8988T (cell line): ENCODE results near the gene CBR3.
"Not testable (repeated sequence)": the region's sequence is repeated elsewhere in the genome, so short reads cannot be mapped to it uniquely, and the experiment has no call there.

Source experiments
- DNase-seq: peaks from one replicate; pipeline ENCODE4 v3.0.0; 2011

The CBR3 gene

GRCh38 chr21:36120304-36120888 lies 14.5 kb upstream of the CBR3 start:
- DNase-seq, result no peak

DNA sequence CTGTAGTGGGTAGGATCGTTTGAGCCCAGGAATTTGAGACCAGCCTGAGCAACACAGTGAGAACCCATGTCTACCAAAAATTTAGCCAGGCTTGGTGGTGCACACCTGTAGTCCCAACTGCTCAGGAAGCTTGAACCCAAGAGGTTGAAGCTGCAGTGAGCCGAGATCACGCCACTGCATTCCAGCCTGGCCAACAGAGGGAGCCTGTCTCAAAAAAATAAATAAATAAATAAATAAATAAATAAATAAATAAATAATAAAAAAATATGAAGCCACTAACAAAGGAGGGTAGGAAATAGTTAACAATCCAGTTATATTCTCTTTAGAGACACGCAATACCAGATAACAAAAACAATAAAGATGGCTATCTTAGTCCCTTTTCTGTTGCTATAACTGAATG lies 11.9 kb upstream of the CBR3 start:
- no peak for DNase-seq

GRCh38 chr21:36124395-36124794 lies 10.5 kb upstream of the CBR3 start:
- DNase-seq, result no peak

GRCh38 chr21:36125512-36126207 lies 9.2 kb upstream of the CBR3 start:
- no peak for DNase-seq

DNA sequence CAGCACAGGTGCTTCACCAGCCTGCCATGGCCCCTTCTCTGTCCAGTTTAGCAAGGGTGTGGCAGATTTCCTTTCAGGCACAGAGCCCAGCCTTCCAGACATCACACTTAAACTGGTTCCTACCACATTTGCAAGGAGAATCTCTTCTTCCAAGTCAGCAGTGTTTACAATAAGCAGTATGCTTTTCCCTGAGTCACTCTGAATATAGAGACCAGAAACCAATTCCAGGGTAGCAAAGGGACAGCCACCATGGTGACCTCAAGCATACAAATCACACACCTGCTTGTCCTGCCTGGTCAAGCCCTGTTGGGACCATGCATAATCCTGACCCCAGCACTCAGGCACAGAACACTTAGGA lies 8.7 kb upstream of the CBR3 start:
- no peak for DNase-seq

DNA sequence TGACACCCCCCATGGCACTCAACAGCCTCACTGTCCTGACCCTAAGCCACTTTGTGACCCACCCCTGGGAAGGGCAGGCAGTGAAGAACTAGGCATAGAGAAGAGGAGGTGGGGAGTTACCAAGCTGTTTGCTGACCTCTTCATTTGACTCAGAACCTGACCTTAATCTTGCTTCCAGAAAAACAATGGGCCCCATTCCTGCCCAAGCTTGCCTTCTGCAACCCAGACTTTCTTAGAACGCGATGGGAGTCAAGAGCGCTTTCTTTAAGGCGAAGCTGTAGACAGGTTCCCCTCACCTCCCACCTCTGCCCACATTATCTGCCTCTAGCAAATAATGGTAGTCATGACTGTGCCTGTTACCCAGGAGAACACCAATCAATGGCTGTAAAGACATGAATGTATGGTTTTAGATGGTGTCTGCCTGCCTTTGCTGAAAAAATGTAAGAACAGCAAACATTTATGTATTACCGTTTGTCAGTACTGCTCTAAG lies 8.2 kb upstream of the CBR3 start:
- DNase-seq, result no peak

DNA sequence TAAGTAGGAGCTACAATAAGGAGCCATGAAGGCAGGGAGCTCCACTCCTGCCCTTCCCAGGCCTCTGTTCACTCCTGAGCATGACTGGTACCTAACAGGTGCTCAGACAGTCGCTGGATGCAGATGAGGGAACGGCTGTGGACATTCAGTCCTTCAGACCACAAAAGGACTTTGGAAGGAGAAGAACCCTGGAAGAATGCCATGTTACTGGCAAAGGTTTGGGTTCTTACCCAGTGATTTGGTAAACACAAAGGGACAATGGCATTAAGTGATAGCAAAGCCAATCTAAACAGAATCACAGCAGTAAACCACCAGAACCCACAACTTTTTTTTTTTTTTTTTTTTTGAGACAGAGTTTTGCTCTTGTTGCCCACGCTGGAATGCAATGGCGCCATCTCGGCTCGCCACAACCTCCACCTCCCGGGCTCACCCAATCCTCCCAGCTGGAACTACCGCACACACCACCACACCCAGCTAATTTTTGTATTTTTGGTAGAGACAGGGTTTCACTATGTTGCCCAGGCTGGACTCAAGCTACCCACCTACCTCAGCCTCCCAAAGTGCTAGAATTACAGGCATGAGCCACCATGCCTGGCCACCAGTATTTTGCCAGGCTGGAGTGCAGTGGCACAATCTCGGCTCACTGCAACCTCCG lies 7.5 kb upstream of the CBR3 start:
- no peak for DNase-seq

- DNase-seq, result no peak
Measured at GRCh38 chr21:36127977-36128376, 6.9 kb upstream of the CBR3 start.

- DNase-seq, result no peak
Measured at GRCh38 chr21:36129219-36129618, 5.7 kb upstream of the CBR3 start.

DNA sequence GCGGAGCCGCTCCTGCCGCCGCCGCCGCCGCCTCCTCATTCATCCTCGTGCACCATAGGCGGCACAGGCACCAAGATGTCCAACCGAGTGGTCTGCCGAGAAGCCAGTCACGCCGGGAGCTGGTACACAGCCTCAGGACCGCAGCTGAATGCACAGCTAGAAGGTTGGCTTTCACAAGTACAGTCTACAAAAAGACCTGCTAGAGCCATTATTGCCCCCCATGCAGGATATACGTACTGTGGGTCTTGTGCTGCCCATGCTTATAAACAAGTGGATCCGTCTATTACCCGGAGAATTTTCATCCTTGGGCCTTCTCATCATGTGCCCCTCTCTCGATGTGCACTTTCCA lies 4.5 kb upstream of the CBR3 start:
- not testable (repeated sequence) for DNase-seq

DNA sequence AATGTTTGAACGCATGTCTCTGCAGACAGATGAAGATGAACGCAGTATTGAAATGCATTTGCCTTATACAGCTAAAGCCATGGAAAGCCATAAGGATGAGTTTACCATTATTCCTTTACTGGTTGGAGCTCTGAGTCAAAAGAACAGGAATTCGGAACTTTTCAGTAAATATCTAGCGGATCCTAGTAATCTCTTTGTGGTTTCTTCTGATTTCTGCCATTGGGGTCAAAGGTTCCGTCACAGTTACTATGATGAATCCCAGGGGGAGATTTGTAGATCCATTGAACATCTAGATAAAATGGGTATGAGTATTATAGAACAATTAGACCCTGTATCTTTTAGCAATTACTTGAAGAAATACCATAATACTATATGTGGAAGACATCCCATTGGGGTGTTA lies 4.0 kb upstream of the CBR3 start:
- DNase-seq, result not testable (repeated sequence)

DNA sequence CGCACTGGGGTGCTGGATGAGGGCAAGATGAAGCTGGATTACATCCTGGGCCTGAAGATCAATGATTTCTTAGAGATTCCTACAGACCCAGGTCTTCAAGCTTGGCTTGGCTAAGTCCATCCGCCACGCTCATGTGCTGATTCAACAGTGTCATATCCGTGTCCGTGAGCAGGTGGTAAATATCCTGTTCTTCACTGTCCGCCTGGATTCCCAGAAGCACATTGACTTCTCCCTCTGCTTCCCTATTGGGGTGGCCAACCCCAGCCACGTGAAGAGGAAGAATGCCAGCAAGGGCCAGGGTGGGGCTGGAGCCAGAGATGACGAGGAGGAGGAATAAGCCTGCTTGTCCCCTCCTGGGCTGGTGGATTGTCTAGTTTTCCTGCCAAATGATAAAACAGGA lies 2.2 kb upstream of the CBR3 start:
- no peak for DNase-seq

GRCh38 chr21:36135391-36136102 lies 668 bp downstream of the CBR3 start:
- peak; percentile 66 for DNase-seq

- not testable (repeated sequence) for DNase-seq
Measured at GRCh38 chr21:36139791-36140190, 4.9 kb downstream of the CBR3 start.

DNA sequence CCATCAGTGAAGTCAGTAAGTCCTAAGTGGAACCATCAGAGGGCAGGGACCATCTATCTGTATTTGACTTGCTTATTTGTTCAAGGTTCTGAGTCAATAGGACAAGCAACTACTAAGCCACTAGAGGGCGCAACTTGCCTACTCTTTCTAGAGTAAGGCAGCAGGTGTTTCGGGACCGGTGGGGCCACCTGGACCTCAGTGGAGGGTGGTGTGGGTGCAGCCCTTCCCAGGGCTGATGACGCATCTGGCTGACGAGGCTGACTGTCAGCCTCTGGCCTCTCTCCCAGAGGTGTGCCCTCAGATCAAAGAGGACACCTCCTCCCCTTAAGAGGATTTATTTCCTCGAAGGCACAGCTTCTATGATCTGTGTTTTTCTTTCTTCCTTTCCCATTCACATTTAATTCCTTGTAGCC lies 6.6 kb downstream of the CBR3 start:
- no peak for DNase-seq

DNA sequence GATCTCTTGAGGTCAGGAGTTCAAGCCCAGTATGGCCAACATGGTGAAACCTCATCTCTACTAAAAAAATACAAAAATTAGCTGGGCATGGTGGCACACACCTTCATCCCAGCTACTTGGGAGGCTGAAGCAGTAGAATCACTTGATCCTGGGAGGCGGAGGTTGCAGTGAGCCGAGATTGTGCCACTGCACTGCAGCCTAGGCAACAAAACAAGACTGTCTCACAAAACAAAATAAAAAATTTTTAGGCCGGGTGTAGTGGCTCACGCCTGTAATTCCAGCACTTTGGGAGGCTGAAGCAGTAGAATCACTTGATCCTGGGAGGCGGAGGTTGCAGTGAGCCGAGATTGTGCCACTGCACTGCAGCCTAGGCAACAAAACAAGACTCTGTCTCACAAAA lies 9.4 kb downstream of the CBR3 start:
- not testable (repeated sequence) for DNase-seq

GRCh38 chr21:36145259-36145658 lies 10.4 kb downstream of the CBR3 start:
- DNase-seq, result no peak

GRCh38 chr21:36147911-36148310 lies 13.0 kb downstream of the CBR3 start:
- DNase-seq, result no peak

DNA sequence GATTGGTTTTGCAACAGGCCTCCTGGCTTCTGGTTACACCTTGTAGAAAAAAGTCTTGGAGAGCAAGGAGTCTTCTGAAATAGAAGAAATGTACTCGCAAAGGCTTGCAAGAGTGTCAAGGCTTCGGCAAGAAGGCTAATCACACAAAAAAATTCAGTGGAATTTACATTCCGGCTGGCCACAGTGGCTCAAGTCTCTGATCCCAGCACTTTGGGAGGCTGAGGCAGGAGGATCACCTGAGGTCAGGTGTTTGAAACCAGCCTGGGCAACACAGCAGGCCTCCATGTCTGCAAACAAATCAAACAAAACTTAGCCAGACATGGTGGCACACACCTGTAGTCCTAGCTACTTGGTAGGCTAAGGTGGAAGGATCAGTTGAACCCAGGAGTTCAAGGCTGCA lies 14.0 kb downstream of the CBR3 start:
- no peak for DNase-seq

DNA sequence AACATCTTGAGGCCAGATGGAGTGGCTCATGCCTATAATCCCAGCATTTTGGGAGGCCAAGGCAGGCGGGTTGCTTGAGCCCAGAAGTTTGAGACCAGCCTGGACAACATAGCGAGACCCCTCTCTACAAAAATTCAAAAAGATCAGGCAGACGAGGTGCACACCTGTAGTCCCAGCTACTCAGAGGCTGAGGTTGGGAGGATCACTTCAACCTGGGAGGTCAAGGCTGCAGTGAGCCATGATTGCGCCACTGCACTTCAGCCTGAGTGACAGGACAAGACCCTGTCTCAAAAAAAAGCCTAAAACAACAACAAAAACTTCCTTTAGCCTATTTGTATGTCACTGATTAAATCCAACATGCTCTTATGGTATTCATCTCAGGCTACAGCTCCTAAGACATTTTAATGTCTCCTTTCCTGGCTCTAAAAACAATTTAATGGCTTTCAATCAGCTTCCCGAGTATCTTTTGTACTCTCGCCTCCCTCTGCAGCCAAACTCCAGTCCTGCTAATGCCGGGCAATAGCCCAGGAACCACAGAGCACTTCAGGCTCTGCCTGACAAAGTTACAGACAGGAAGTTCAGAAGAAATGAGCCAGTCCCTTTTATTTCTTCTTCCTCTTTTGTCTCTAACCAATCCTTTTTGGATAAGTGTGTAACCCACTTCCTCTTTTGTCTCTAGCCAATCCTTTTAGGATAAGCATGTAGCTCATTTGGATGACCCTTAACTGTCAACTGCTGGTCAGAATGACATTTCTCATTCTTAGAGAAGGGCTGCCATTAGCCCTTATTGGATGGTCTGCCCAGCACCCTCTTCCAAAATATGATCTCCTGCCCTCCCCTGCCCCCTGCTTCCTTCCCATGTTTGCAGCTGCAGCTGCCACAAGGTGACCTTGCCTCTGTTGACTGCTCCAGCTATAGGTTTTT lies 15.2 kb downstream of the CBR3 start:
- no peak for DNase-seq

DNA sequence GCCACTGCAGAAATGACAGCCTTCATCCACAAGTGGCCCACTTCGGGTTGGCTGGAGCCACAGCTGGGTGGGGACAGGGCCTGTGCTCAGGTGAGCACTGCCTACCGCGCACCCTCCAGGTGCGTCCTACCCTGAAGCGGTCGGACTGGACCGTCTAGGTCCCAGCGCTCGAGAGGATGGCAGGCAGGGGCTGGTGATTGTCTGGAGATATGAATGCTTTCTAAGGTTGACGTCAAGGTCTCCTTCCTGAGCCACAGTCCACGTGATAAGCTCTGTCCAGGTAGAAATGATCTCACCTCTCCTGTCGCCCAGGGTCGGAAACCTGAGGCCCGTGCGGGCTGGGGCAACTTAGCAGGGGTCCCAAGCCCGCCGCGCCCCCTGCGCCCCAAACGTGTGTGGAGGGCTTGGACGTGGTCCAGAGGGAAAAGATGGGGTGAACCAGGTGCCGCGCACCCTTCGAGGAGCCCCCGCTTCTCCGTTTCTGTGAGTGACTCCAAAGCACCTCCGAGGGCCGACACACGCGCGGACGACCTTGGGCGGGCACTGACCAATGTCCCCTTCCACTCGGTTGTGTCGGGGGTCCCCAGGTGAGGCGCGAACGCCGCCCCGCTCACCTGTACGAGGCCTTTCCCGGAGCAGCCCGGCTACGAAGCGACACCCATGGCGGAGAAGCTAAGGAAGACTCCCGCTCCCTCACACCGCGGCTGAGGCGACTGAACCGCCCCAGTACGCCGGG lies 20.9 kb downstream of the CBR3 start:
- no peak for DNase-seq

DNA sequence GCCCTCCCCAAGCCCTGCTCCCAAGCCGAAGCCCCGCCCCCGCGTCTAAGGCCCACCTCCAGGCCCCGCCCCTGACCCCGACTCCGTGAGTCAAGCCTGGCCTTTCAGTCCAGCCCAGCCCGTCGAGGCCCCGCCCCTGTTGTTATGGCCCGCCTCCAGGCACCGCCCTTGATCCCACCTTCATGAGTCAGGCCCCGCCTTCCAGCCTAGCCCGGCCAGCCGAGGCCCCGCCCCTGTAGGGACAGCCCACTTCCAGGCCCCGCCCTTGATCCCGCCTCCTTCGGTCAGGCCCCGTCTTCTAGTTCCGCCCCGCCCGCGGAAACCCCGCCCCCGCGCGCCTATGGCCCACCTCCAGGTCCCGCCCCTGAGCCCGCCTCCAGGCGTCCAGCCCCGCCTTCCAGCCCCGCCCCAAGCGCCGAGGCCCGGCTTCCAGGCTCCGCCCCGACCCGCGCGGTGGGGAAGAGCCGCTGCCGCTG lies 21.5 kb downstream of the CBR3 start:
- DNase-seq, result peak; percentile 82
